ENCODE results near the gene PTPN20. TPM values are rescaled to one million over a fixed set of nuclear protein-coding genes. Genes with fewer than 3 reads are reported as not detected.

The PTPN20 gene
- total RNA-seq, 1 donor from 2014 or later: not detected

GRCh38 chr10:46992803-46993561, 81.8 kb downstream of the PTPN20 start:
- TF ChIP-seq CTCF (IDR thresholded peaks at IDR 0.05): peak in 2 of 3 experiments; percentile 30 to 36

GRCh38 chr10:46995234-46995633, 84.0 kb downstream of the PTPN20 start:
- no peaks in the 10 kb centered on the region for H3K27me3 ChIP-seq
- peaks cover 0 to 10% of the 10 kb centered on the region in 2 donors for H3K4me1 ChIP-seq
- intact Hi-C loops (cut with DNase I): no loop called here
- no peak for DNase-seq (ENCODE audit: low spot score in 2 of 2)
- TF ChIP-seq CTCF (IDR thresholded peaks at IDR 0.05): no peak
- H3K4me3 ChIP-seq: no peak overlapping the region
- H3K9me3 ChIP-seq: no peaks in the 10 kb centered on the region
- no peak overlapping the region for H3K27ac ChIP-seq
- H3K36me3 ChIP-seq: no peaks in the 10 kb centered on the region

More at GRCh38 chr10:46992803-46993561, 81.8 kb downstream of the PTPN20 start:
- Histone ChIP-seq H3K27me3 (no peaks in the 10 kb centered on the region), H3K36me3 (no peaks in the 10 kb centered on the region), H3K4me3 (no peak overlapping the region), H3K4me1 (peaks cover 0 to 5% of the 10 kb centered on the region in 2 donors), H3K9me3 (no peaks in the 10 kb centered on the region), H3K27ac (peak overlapping the region; percentile 27 to 65)
- DNase-seq (ENCODE audit: low spot score in 2 of 2): peak in 1 of 2 donors; percentile 64
- intact Hi-C loops (cut with DNase I): no loop called here

- intact Hi-C loops (cut with DNase I): no loop called here
- no peaks in the 10 kb centered on the region for H3K27me3 ChIP-seq
- no peak overlapping the region for H3K4me3 ChIP-seq
- H3K4me1 ChIP-seq: peaks cover 0 to 5% of the 10 kb centered on the region in 2 donors
- H3K36me3 ChIP-seq: no peaks in the 10 kb centered on the region
- no peak overlapping the region for H3K27ac ChIP-seq
- H3K9me3 ChIP-seq: no peaks in the 10 kb centered on the region
- no peak for TF ChIP-seq CTCF (IDR thresholded peaks at IDR 0.05)
- DNase-seq (ENCODE audit: low spot score in 2 of 2): no peak
Observed at GRCh38 chr10:46998192-46998591, 87.0 kb downstream of the PTPN20 start.

- Histone ChIP-seq H3K4me1 (peaks cover 0 to 5% of the 10 kb centered on the region in 2 donors), H3K27ac (no peak overlapping the region), H3K9me3 (no peaks in the 10 kb centered on the region), H3K36me3 (no peaks in the 10 kb centered on the region), H3K27me3 (no peaks in the 10 kb centered on the region), H3K4me3 (no peak overlapping the region)
- no peak for TF ChIP-seq CTCF (IDR thresholded peaks at IDR 0.05)
- intact Hi-C loops (cut with DNase I): no loop called here
- DNase-seq (ENCODE audit: low spot score in 2 of 2): no peak
Observed at GRCh38 chr10:46998595-46998994, 87.4 kb downstream of the PTPN20 start.

- intact Hi-C loops (cut with DNase I): no loop called here
- Histone ChIP-seq H3K4me1 (peaks cover 0 to 5% of the 10 kb centered on the region in 2 donors), H3K27ac (peak overlapping the region; percentile 19 to 46), H3K4me3 (no peak overlapping the region), H3K27me3 (no peaks in the 10 kb centered on the region), H3K36me3 (no peaks in the 10 kb centered on the region), H3K9me3 (no peaks in the 10 kb centered on the region)
- TF ChIP-seq CTCF (IDR thresholded peaks at IDR 0.05): no peak
- DNase-seq (ENCODE audit: low spot score in 2 of 2): no peak
Observed at GRCh38 chr10:46999217-46999616, 88.0 kb downstream of the PTPN20 start.

All from ascending aorta (tissue), 2 donors.